GM15510 (cell line): ENCODE results near the gene MED13L.

Experiments
- POLR2A ChIP-seq: IDR thresholded peaks from 3 replicates; pipeline ENCODE4 v1.6.1; 2011; ENCODE audit warnings: borderline replicate concordance; ENCODE audit not compliant: insufficient read length; ENCODE audit errors: extremely low read depth

Gene MED13L

GRCh38 chr12:115946867-115947695 lies 330.4 kb downstream of the MED13L start:
- no peak for TF ChIP-seq POLR2A

GRCh38 chr12:115946092-115946491 lies 331.4 kb downstream of the MED13L start:
- TF ChIP-seq POLR2A = no peak

GRCh38 chr12:115945491-115945885 lies 332.0 kb downstream of the MED13L start:
- no peak for TF ChIP-seq POLR2A

- TF ChIP-seq POLR2A = no peak
Measured at GRCh38 chr12:115944837-115945490, 332.5 kb downstream of the MED13L start.

GRCh38 chr12:115944392-115944742 lies 333.1 kb downstream of the MED13L start:
- TF ChIP-seq POLR2A = no peak

- TF ChIP-seq POLR2A = no peak
Measured at GRCh38 chr12:115943630-115944391, 333.7 kb downstream of the MED13L start.

GRCh38 chr12:115943310-115943629 lies 334.2 kb downstream of the MED13L start:
- TF ChIP-seq POLR2A = no peak

GRCh38 chr12:115942346-115942745 lies 335.1 kb downstream of the MED13L start:
- TF ChIP-seq POLR2A = no peak

GRCh38 chr12:115941362-115941761 lies 336.1 kb downstream of the MED13L start:
- no peak for TF ChIP-seq POLR2A

GRCh38 chr12:115938794-115939377 lies 338.6 kb downstream of the MED13L start:
- no peak for TF ChIP-seq POLR2A

GRCh38 chr12:115936997-115937916 lies 340.2 kb downstream of the MED13L start:
- no peak for TF ChIP-seq POLR2A

- no peak for TF ChIP-seq POLR2A
Measured at GRCh38 chr12:115934877-115935276, 342.6 kb downstream of the MED13L start.

- no peak for TF ChIP-seq POLR2A
Measured at GRCh38 chr12:115934046-115934445, 343.4 kb downstream of the MED13L start.

GRCh38 chr12:115932066-115932465 lies 345.4 kb downstream of the MED13L start:
- TF ChIP-seq POLR2A = no peak
